H1 (cell line): ENCODE data around the gene MRPS24.

Experiments
- ATF3 ChIP-seq: IDR thresholded peaks from 2 replicates; pipeline ENCODE4 v1.6.1; 2011; ENCODE audit warnings: low read depth, mild to moderate bottlenecking, low read length; ENCODE audit not compliant: insufficient read depth
- BRCA1 ChIP-seq: IDR thresholded peaks from 2 replicates; pipeline ENCODE4 v1.6.1; 2012; ENCODE audit warnings: low read depth, low read length, improper control_type of control experiment
- CBX5 ChIP-seq: fragments of 300-800, 300-1000 bp; sonication (generic); IDR thresholded peaks from 2 replicates; pipeline ENCODE4 v1.7.1; 2016; ENCODE audit warnings: antibody characterized with exemption, low read length, low read depth
- CHD1 ChIP-seq: IDR thresholded peaks from 2 replicates; pipeline ENCODE4 v1.6.1; 2012; ENCODE audit warnings: low read depth, low read length, improper control_type of control experiment
- CTCF ChIP-seq, 3 experiments: IDR thresholded peaks; 1 replicate in 2 of 3; 2 replicates in 1 of 3; pipeline versions ENCODE4 v1.5.1 to v1.6.1; 2011; ENCODE audit warnings: low read length in 3 of 3, mild to moderate bottlenecking in 3 of 3, inconsistent platforms in 2 of 3, low read depth in 1 of 3, moderate library complexity in 1 of 3; ENCODE audit not compliant: insufficient read depth in 1 of 3; ENCODE audit errors: control extremely low read depth in 1 of 3
- EGR1 ChIP-seq: IDR thresholded peaks from 2 replicates; pipeline ENCODE4 v1.6.1; 2011; ENCODE audit warnings: low read depth, low read length, borderline replicate concordance
- EZH2 ChIP-seq: fragments of 200-600 bp; sonication (generic); IDR thresholded peaks from 2 replicates; pipeline ENCODE4 v1.7.1; 2012; ENCODE audit warnings: low read depth, mild to moderate bottlenecking, moderate library complexity, low read length, inconsistent platforms; ENCODE audit not compliant: severe bottlenecking
- POLR2A ChIP-seq, 2 experiments: IDR thresholded peaks; 1 replicate in 1 of 2; 2 replicates in 1 of 2; pipeline ENCODE4 v1.6.1; 2011; ENCODE audit warnings: low read depth in 2 of 2, low read length in 2 of 2, mild to moderate bottlenecking in 2 of 2; ENCODE audit errors: control extremely low read depth in 1 of 2
- POLR2AphosphoS5 ChIP-seq: IDR thresholded peaks from 2 replicates; pipeline ENCODE4 v1.6.1; 2011; ENCODE audit warnings: low read depth, low read length
- RXRA ChIP-seq: IDR thresholded peaks from 2 replicates; pipeline ENCODE4 v1.6.1; 2011; ENCODE audit warnings: low read depth, mild to moderate bottlenecking, low read length, moderate library complexity; ENCODE audit not compliant: insufficient read depth
- SP1 ChIP-seq: IDR thresholded peaks from 2 replicates; pipeline ENCODE4 v1.6.1; 2011; ENCODE audit warnings: low read depth, low read length
- SRF ChIP-seq: IDR thresholded peaks from 2 replicates; pipeline ENCODE4 v1.6.1; 2011; ENCODE audit warnings: mild to moderate bottlenecking, low read depth, low read length, moderate library complexity
- USF2 ChIP-seq: IDR thresholded peaks from 2 replicates; pipeline ENCODE4 v1.6.1; 2011; ENCODE audit warnings: low read length, improper control_type of control experiment

- TF ChIP-seq SRF (no peak), SP1 (no peak), EGR1 (no peak), RXRA (no peak), ATF3 (no peak), POLR2A (IDR thresholded peaks at IDR 0.05; ENCODE audit: control extremely low read depth in 1 of 2, low read depth in 2 of 2, low read length in 2 of 2) (no peak), USF2 (no peak), CTCF (IDR thresholded peaks at IDR 0.05; ENCODE audit: control extremely low read depth in 1 of 3, insufficient read depth in 1 of 3, low read depth in 1 of 3, low read length in 3 of 3) (no peak), CBX5 (no peak), POLR2AphosphoS5 (no peak), CHD1 (no peak), EZH2 (no peak), BRCA1 (no peak)
Observed at GRCh38 chr7:43895847-43896415, 26.6 kb upstream of the MRPS24 start.
